ENCODE data around the gene HOXA7. TPM values are rescaled to one million over a fixed set of nuclear protein-coding genes. Genes with fewer than 3 reads are reported as not detected.

The HOXA7 gene
- polyA plus RNA-seq, 1 of the 3 experiments (the other 2 are of a cell fraction): not detected

GRCh38 chr7:27138472-27138871 lies 18.0 kb downstream of the HOXA7 start (continued):
- TF ChIP-seq CTCF (IDR thresholded peaks at IDR 0.05) (no peak), RXRA (IDR thresholded peaks at IDR 0.05; ENCODE audit: borderline replicate concordance, low read depth) (no peak), RCOR1 (IDR thresholded peaks at IDR 0.05; ENCODE audit: low read length) (no peak), YY1 (IDR thresholded peaks at IDR 0.05; ENCODE audit: low read depth) (no peak)

- ChIA-PET POLR2A (no interaction called here), CTCF (interaction anchor here (0.6 kb wide), 1 partner anchor 13 kb away, joined by 3 read pairs; no protein-coding TSS in a partner anchor)
- no peaks in the 10 kb centered on the region for H3F3A ChIP-seq (replicated peaks; ENCODE audit: insufficient read depth)
- H3K4me1 ChIP-seq (ENCODE audit: control insufficient read depth in 1 of 2, insufficient read depth in 2 of 2, low read depth in 1 of 2, low read length in 1 of 2): no peaks in the 10 kb centered on the region
- H3K79me2 ChIP-seq (ENCODE audit: insufficient read depth): no peaks in the 10 kb centered on the region
- H3K27ac ChIP-seq (ENCODE audit: low read depth in 2 of 2, low read length in 1 of 2): no peak overlapping the region
- 7% methylated on average over 2 of the region's 2 CpGs for WGBS (ENCODE audit: low lambda C conversion rate)
- TF ChIP-seq EZH2phosphoT487 (IDR thresholded peaks at IDR 0.05; ENCODE audit: borderline replicate concordance, low read depth) (no peak; the same call in 1 of the 2 replicates), CTCF (IDR thresholded peaks at IDR 0.05) (no peak), RAD21 (IDR thresholded peaks at IDR 0.05; ENCODE audit: low read length) (no peak), MAX (IDR thresholded peaks at IDR 0.05; ENCODE audit: low read depth) (no peak), RXRA (IDR thresholded peaks at IDR 0.05; ENCODE audit: borderline replicate concordance, low read depth) (no peak), SIN3A (IDR thresholded peaks at IDR 0.05; ENCODE audit: borderline replicate concordance, low read depth, low read length) (no peak), RFX5 (IDR thresholded peaks at IDR 0.05; ENCODE audit: low read length) (no peak), TEAD4 (IDR thresholded peaks at IDR 0.05; ENCODE audit: borderline replicate concordance, insufficient read depth) (no peak), ELF1 (IDR thresholded peaks at IDR 0.05) (no peak), TCF12 (IDR thresholded peaks at IDR 0.05) (no peak), GATA2 (CRISPR knock-in tag; IDR thresholded peaks at IDR 0.05) (no peak), CHD2 (IDR thresholded peaks at IDR 0.05; ENCODE audit: low read length, partially characterized antibody) (no peak)
- H3K9me3 ChIP-seq: no peaks in the 10 kb centered on the region
- H3K36me3 ChIP-seq (replicated peaks in 1 of 2; ENCODE audit: control insufficient read depth in 1 of 2, insufficient read depth in 2 of 2, low read length in 1 of 2): no peaks in the 10 kb centered on the region
- H3K9me2 ChIP-seq: no peaks in the 10 kb centered on the region
- no peak for DNase-seq
- no peak overlapping the region for H2AFZ ChIP-seq (ENCODE audit: low read depth)
- no peaks in the 10 kb centered on the region for H4K20me1 ChIP-seq (ENCODE audit: insufficient read depth)
- H3K9ac ChIP-seq: no peak overlapping the region
- H3K27me3 ChIP-seq (ENCODE audit: insufficient read depth): peaks cover 100% of the 10 kb centered on the region
- H3K4me2 ChIP-seq: no peak overlapping the region
- H3K4me3 ChIP-seq (ENCODE audit: low read depth in 2 of 2, low read length in 1 of 2): no peak overlapping the region
These were observed 18.7 kb downstream of the HOXA7 start for GRCh38 chr7:27137640-27138315.

All from SK-N-SH (cell line).